ENCODE data around the gene LONP2. TPM values are rescaled to one million over a fixed set of nuclear protein-coding genes. Genes with fewer than 3 reads are reported as not detected.
"Not testable (repeated sequence)": the region's sequence is repeated elsewhere in the genome, so short reads cannot be mapped to it uniquely, and the experiment has no call there.

The LONP2 gene
- total RNA-seq, 4 donors from 2014 or later = 37.3 to 52.0 (median 47.0) TPM

GRCh38 chr16:48236286-48236685, 7.8 kb upstream of the LONP2 start:
- no peak for TF ChIP-seq CTCF (IDR thresholded peaks at IDR 0.05)
- TF ChIP-seq POLR2A (IDR thresholded peaks at IDR 0.05) = no peak
- intact Hi-C loops (cut with DNase I; ENCODE audit: low total_unique reads) = no loop called here
- H3K4me3 ChIP-seq (ENCODE audit: low read depth, poor library complexity, severe bottlenecking) = no peak overlapping the region
- 85 to 93% methylated on average over 1 of the region's 1 CpG for WGBS, 2 donors
- no peak for DNase-seq (ENCODE audit: low spot score in 2 of 2)

- DNase-seq (ENCODE audit: low spot score in 2 of 2); H3K4me3 ChIP-seq (ENCODE audit: low read depth, poor library complexity, severe bottlenecking); intact Hi-C loops (cut with DNase I; ENCODE audit: low total_unique reads): not testable (repeated sequence)
- 92 to 98% methylated on average over 3 of the region's 3 CpGs for WGBS, 2 donors
Measured at GRCh38 chr16:48240147-48240546, 4.0 kb upstream of the LONP2 start.

GRCh38 chr16:48244863-48245195, 729 bp downstream of the LONP2 start:
- DNase-seq (ENCODE audit: low spot score in 2 of 2) = no peak
- TF ChIP-seq POLR2A (IDR thresholded peaks at IDR 0.05) = no peak
- no peak for TF ChIP-seq CTCF (IDR thresholded peaks at IDR 0.05)
- intact Hi-C loops (cut with DNase I; ENCODE audit: low total_unique reads) = no loop called here
- peak overlapping the region; percentile 81 for H3K4me3 ChIP-seq (ENCODE audit: low read depth, poor library complexity, severe bottlenecking)
- WGBS, 2 donors = 3 to 4% methylated on average over 8 of the region's 8 CpGs

- no peak for DNase-seq (ENCODE audit: low spot score in 2 of 2)
- no peak overlapping the region for H3K4me3 ChIP-seq (ENCODE audit: low read depth, poor library complexity, severe bottlenecking)
- 30 to 35% methylated on average over 2 of the region's 2 CpGs for WGBS, 2 donors
- intact Hi-C loops (cut with DNase I; ENCODE audit: low total_unique reads) = no loop called here
- TF ChIP-seq POLR2A (IDR thresholded peaks at IDR 0.05) (no peak), CTCF (IDR thresholded peaks at IDR 0.05) (no peak)
Measured at GRCh38 chr16:48246066-48246465, 2.0 kb downstream of the LONP2 start.

- DNase-seq (ENCODE audit: low spot score in 2 of 2) = no peak
- intact Hi-C loops (cut with DNase I; ENCODE audit: low total_unique reads) = no loop called here
- no peak within 1 kb of the TSS for H3K4me3 ChIP-seq (ENCODE audit: low read depth, poor library complexity, severe bottlenecking)
- WGBS, 2 donors = 28 to 29% methylated on average over 4 of the region's 4 CpGs
- TF ChIP-seq CTCF (IDR thresholded peaks at IDR 0.05) (no peak), POLR2A (IDR thresholded peaks at IDR 0.05) (no peak)
Measured at GRCh38 chr16:48247311-48247710, 3.2 kb downstream of the LONP2 start, which contains the start of gene ABCC11. ABCC11 (minus strand) TSS chr16:48247539; CDS start chr16:48231921, 15,618 bp downstream.

- TF ChIP-seq POLR2A (IDR thresholded peaks at IDR 0.05) (no peak), CTCF (IDR thresholded peaks at IDR 0.05) (no peak)
- intact Hi-C loops (cut with DNase I; ENCODE audit: low total_unique reads) = no loop called here
- no peak for DNase-seq (ENCODE audit: low spot score in 2 of 2)
- WGBS, 2 donors = 64% methylated on average over 5 of the region's 5 CpGs
- no peak overlapping the region for H3K4me3 ChIP-seq (ENCODE audit: low read depth, poor library complexity, severe bottlenecking)
Measured at GRCh38 chr16:48250520-48251278, 6.6 kb downstream of the LONP2 start.
